ENCODE data around the gene PRMT3.

- TF ChIP-seq POLR2AphosphoS5 (IDR thresholded peaks at IDR 0.05) (no peak), POLR2A (IDR thresholded peaks at IDR 0.05) (no peak), CTCF (IDR thresholded peaks at IDR 0.05) (no peak)
Measured at GRCh38 chr11:20457001-20457799, 69.7 kb downstream of the PRMT3 start.

All from breast epithelium (tissue), 3 donors.